GM18867 (cell line): ENCODE data around the gene TNFAIP8.

Source experiments
- ATAC-seq: cut with Tn5 transposase; IDR thresholded peaks from one replicate; pipeline ENCODE4 v1.9.1; 2021; ENCODE audit warnings: mild to moderate bottlenecking, moderate library complexity; ENCODE audit not compliant: unreplicated experiment

TNFAIP8 gene

GRCh38 chr5:119345861-119346260, 10.0 kb upstream of the TNFAIP8 start:
- no peak for ATAC-seq

GRCh38 chr5:119346394-119346793, 9.4 kb upstream of the TNFAIP8 start:
- ATAC-seq: no peak

- ATAC-seq: no peak
Observed at GRCh38 chr5:119347574-119347973, 8.2 kb upstream of the TNFAIP8 start.

- ATAC-seq: no peak
Observed at GRCh38 chr5:119347991-119348390, 7.8 kb upstream of the TNFAIP8 start.

GRCh38 chr5:119353213-119353612, 2.6 kb upstream of the TNFAIP8 start:
- ATAC-seq: no peak

GRCh38 chr5:119353686-119354366, 2.0 kb upstream of the TNFAIP8 start:
- peak; percentile 67 for ATAC-seq

- no peak for ATAC-seq
Observed at GRCh38 chr5:119354537-119355243, 1.1 kb upstream of the TNFAIP8 start.

GRCh38 chr5:119355244-119355638, 578 bp upstream of the TNFAIP8 start:
- ATAC-seq: peak; percentile 22

- no peak for ATAC-seq
Observed at GRCh38 chr5:119356612-119357188, 881 bp downstream of the TNFAIP8 start.

- ATAC-seq: no peak
Observed at GRCh38 chr5:119357270-119357669, 1.5 kb downstream of the TNFAIP8 start.

GRCh38 chr5:119357808-119358529, 2.1 kb downstream of the TNFAIP8 start:
- ATAC-seq: no peak

GRCh38 chr5:119358530-119358900, 2.7 kb downstream of the TNFAIP8 start:
- no peak for ATAC-seq

- no peak for ATAC-seq
Observed at GRCh38 chr5:119358901-119359603, 3.2 kb downstream of the TNFAIP8 start.

- ATAC-seq: no peak
Observed at GRCh38 chr5:119359737-119360413, 4.1 kb downstream of the TNFAIP8 start.

- no peak for ATAC-seq
Observed at GRCh38 chr5:119360905-119361593, 5.2 kb downstream of the TNFAIP8 start.

GRCh38 chr5:119361594-119362125, 5.8 kb downstream of the TNFAIP8 start:
- ATAC-seq: no peak

- no peak for ATAC-seq
Observed at GRCh38 chr5:119362714-119363113, 6.9 kb downstream of the TNFAIP8 start.

GRCh38 chr5:119363271-119363670, 7.5 kb downstream of the TNFAIP8 start:
- no peak for ATAC-seq

GRCh38 chr5:119363936-119364335, 8.1 kb downstream of the TNFAIP8 start:
- ATAC-seq: peak; percentile 27
